Fibroblast of lung (primary cell): ENCODE data around the gene RNU6-9. TPM values are rescaled to one million over a fixed set of nuclear protein-coding genes. Genes with fewer than 3 reads are reported as not detected.
A peak's percentile ranks its signal among the peaks of the same experiment; 100 is the strongest.

ENCODE experiments used
- DNase-seq, 2 donors: peaks; one replicate each; pipeline versions ENCODE4 v3.0.0 to v3.0.0-alpha.2; 2010; ENCODE audit warnings: low read depth in 2 of 2
- H2AFZ ChIP-seq: 2 replicates; pipeline ENCODE4 v1.5.1; 2012; ENCODE audit warnings: low read length, control low read depth, inconsistent platforms
- H3K27ac ChIP-seq: 2 replicates; pipeline ENCODE4 v1.5.1; 2011; ENCODE audit warnings: low read length, control low read depth; ENCODE audit not compliant: insufficient read depth
- H3K27me3 ChIP-seq: 2 replicates; pipeline ENCODE4 v1.5.1; 2011; ENCODE audit warnings: mild to moderate bottlenecking, low read length; ENCODE audit not compliant: control insufficient read depth, insufficient read depth
- H3K36me3 ChIP-seq: 2 replicates; pipeline ENCODE4 v1.5.1; 2011; ENCODE audit warnings: low read length; ENCODE audit not compliant: control insufficient read depth, insufficient read depth
- H3K4me1 ChIP-seq: 2 replicates; pipeline ENCODE4 v1.5.1; 2011; ENCODE audit warnings: low read length; ENCODE audit not compliant: control insufficient read depth, insufficient read depth; ENCODE audit errors: extremely low read depth
- H3K4me2 ChIP-seq: 2 replicates; pipeline ENCODE4 v1.5.1; 2011; ENCODE audit warnings: low read length, control low read depth; ENCODE audit not compliant: insufficient read depth; ENCODE audit errors: extremely low read depth
- H3K4me3 ChIP-seq, 4 experiments: fragments of 200-600 bp in 1 of 4; sonication (generic) in 1 of 4; replicated peaks in 1 of 4; 2 replicates each; pipeline ENCODE4 v1.5.1; 2011 to 2016; ENCODE audit warnings: low read length in 4 of 4, low read depth in 3 of 4, mild to moderate bottlenecking in 3 of 4, control low read depth in 2 of 4, inconsistent platforms in 1 of 4, mixed read lengths in 1 of 4; ENCODE audit not compliant: insufficient read depth in 1 of 4; ENCODE audit errors: control extremely low read depth in 1 of 4
- H3K79me2 ChIP-seq: 2 replicates; pipeline ENCODE4 v1.5.1; 2012; ENCODE audit warnings: mild to moderate bottlenecking, low read length, inconsistent platforms; ENCODE audit not compliant: control insufficient read depth, insufficient read depth
- H3K9ac ChIP-seq: 2 replicates; pipeline ENCODE4 v1.5.1; 2011; ENCODE audit warnings: mild to moderate bottlenecking, low read length, control low read depth; ENCODE audit not compliant: insufficient read depth
- H3K9me3 ChIP-seq: 2 replicates; pipeline ENCODE4 v1.5.1; 2012; ENCODE audit warnings: low read depth, low read length; ENCODE audit not compliant: control insufficient read depth, insufficient read depth
- H4K20me1 ChIP-seq: 2 replicates; pipeline ENCODE4 v1.5.1; 2011; ENCODE audit warnings: low read length; ENCODE audit not compliant: control insufficient read depth, insufficient read depth; ENCODE audit errors: extremely low read depth
- CTCF ChIP-seq, 2 donors: IDR thresholded peaks in 1 of 2; conservative IDR thresholded peaks in 1 of 2; 1 replicate in 1 of 2; 2 replicates in 1 of 2; pipeline ENCODE4 v1.5.1; 2011 to 2012; ENCODE audit warnings: low read length in 2 of 2, control low read depth in 1 of 2, inconsistent platforms in 1 of 2, low read depth in 1 of 2, mild to moderate bottlenecking in 1 of 2
- EZH2 ChIP-seq: IDR thresholded peaks from 2 replicates; pipeline ENCODE4 v1.5.1; 2012; ENCODE audit warnings: low read length, control low read depth, mild to moderate bottlenecking; ENCODE audit errors: missing control alignments
- polyA plus RNA-seq, 2 donors: library from polyadenylated mRNA; depleted of rRNA in 1 of 2; stranded (reverse) in 1 of 2; unstranded in 1 of 2; fragments of >200 nt; gene quantifications; 2 replicates each; pipeline ENCODE4 v1.2.1, GENCODE V29; 2011 to 2012; ENCODE audit warnings: missing spikeins in 1 of 2
- total RNA-seq: library from RNA; depleted of rRNA; stranded (reverse); fragments of >200 nt; gene quantifications from 2 replicates; pipeline ENCODE4 v1.2.1, GENCODE V29; 2014

The RNU6-9 gene
- total and polyA plus RNA-seq, 2 donors (not counting 1 experiment from before 2014, with no cell fraction given), result not detected

- Histone ChIP-seq H3K4me2 (peak overlapping the region; percentile 59), H3K79me2 (peaks cover 14% of the 10 kb centered on the region), H3K9me3 (no peaks in the 10 kb centered on the region), H3K4me1 (no peaks in the 10 kb centered on the region), H3K27me3 (no peaks in the 10 kb centered on the region), H4K20me1 (no peaks in the 10 kb centered on the region), H2AFZ (no peak overlapping the region), H3K36me3 (peaks cover 16% of the 10 kb centered on the region), H3K9ac (peak overlapping the region; percentile 53), H3K4me3 (peak overlapping the region; percentile 67 to 85 (median 78)), H3K27ac (peak overlapping the region; percentile 44)
- TF ChIP-seq EZH2 (no peak), CTCF (conservative IDR thresholded peaks at IDR 0.05 in 1 of 2, IDR thresholded peaks at IDR 0.05 in 1 of 2; ENCODE audit: low read depth in 1 of 2, low read length in 2 of 2) (no peak)
- no peak for DNase-seq
Measured at GRCh38 chr19:892243-892893, 916 bp upstream of the RNU6-9 start.

- Histone ChIP-seq H3K4me2 (no peak overlapping the region), H3K36me3 (peaks cover 8% of the 10 kb centered on the region), H3K4me3 (no peak overlapping the region), H3K79me2 (peaks cover 6% of the 10 kb centered on the region), H3K9me3 (no peaks in the 10 kb centered on the region), H4K20me1 (no peaks in the 10 kb centered on the region), H3K9ac (no peak overlapping the region), H3K4me1 (no peaks in the 10 kb centered on the region), H3K27ac (no peak overlapping the region), H3K27me3 (no peaks in the 10 kb centered on the region), H2AFZ (no peak overlapping the region)
- DNase-seq, result no peak
- no peak for TF ChIP-seq EZH2
- TF ChIP-seq CTCF (conservative IDR thresholded peaks at IDR 0.05 in 1 of 2, IDR thresholded peaks at IDR 0.05 in 1 of 2; ENCODE audit: low read depth in 1 of 2, low read length in 2 of 2), result no peak
Measured at GRCh38 chr19:896434-896833, 3.1 kb downstream of the RNU6-9 start.

- no peak overlapping the region for H2AFZ ChIP-seq
- no peak overlapping the region for H3K4me2 ChIP-seq
- H3K27me3 ChIP-seq, result no peaks in the 10 kb centered on the region
- TF ChIP-seq CTCF (conservative IDR thresholded peaks at IDR 0.05 in 1 of 2, IDR thresholded peaks at IDR 0.05 in 1 of 2; ENCODE audit: low read depth in 1 of 2, low read length in 2 of 2), result no peak
- TF ChIP-seq EZH2, result no peak
- H3K79me2 ChIP-seq, result peaks cover 4% of the 10 kb centered on the region
- H3K9me3 ChIP-seq, result no peaks in the 10 kb centered on the region
- peaks cover 10% of the 10 kb centered on the region for H3K36me3 ChIP-seq
- no peak for DNase-seq
- no peaks in the 10 kb centered on the region for H3K4me1 ChIP-seq
- H3K4me3 ChIP-seq, result no peak overlapping the region
- H4K20me1 ChIP-seq, result no peaks in the 10 kb centered on the region
- no peak overlapping the region for H3K9ac ChIP-seq
- no peak overlapping the region for H3K27ac ChIP-seq
Measured at GRCh38 chr19:896999-897398, 3.7 kb downstream of the RNU6-9 start.
